Suprapubic skin (tissue), 4 donors: ENCODE measurements around the gene RGS6.

ENCODE experiments used
- CTCF ChIP-seq, 2 donors: fragments of 200-600 bp in 1 of 2; fragments of 450-650 bp in 1 of 2; sonication (generic) in 1 of 2; IDR thresholded peaks; one replicate each; pipeline ENCODE4 v1.5.1; 2016 to 2019; ENCODE audit warnings: antibody characterized with exemption in 2 of 2, mild to moderate bottlenecking in 1 of 2, moderate library complexity in 1 of 2
- POLR2A ChIP-seq, 2 donors: fragments of 450-650 bp; IDR thresholded peaks; one replicate each; pipeline ENCODE4 v1.6.1; 2017; ENCODE audit warnings: antibody characterized with exemption in 2 of 2, mild to moderate bottlenecking in 2 of 2, moderate library complexity in 2 of 2
- POLR2AphosphoS5 ChIP-seq, 3 donors: sonication (generic); formaldehyde crosslinking; IDR thresholded peaks; one replicate each; pipeline ENCODE4 v1.6.1; 2017; ENCODE audit warnings: antibody characterized with exemption in 3 of 3

GRCh38 chr14:72577521-72577920 lies 645.3 kb downstream of the RGS6 start:
- no peak for TF ChIP-seq CTCF (IDR thresholded peaks at IDR 0.05)
- TF ChIP-seq POLR2A (IDR thresholded peaks at IDR 0.05), result no peak
- no peak for TF ChIP-seq POLR2AphosphoS5 (IDR thresholded peaks at IDR 0.05)
